HFFc6 (cell line): Measurements from ENCODE around the gene SRR. TPM values are rescaled to one million over a fixed set of nuclear protein-coding genes. Genes with fewer than 3 reads are reported as not detected.

Experiments
- DNase-seq: peaks from one replicate; pipeline ENCODE4 v3.0.0-alpha.2; 2018
- H3K27ac Mint-ChIP-seq: 2 replicates; pipeline ENCODE4 v1.8.0; 2020; ENCODE audit warnings: mild to moderate bottlenecking, mixed read lengths
- H3K27me3 Mint-ChIP-seq: 2 replicates; pipeline ENCODE4 v1.8.0; 2021; ENCODE audit warnings: mild to moderate bottlenecking, moderate library complexity, mixed read lengths; ENCODE audit not compliant: insufficient read depth
- H3K36me3 Mint-ChIP-seq: 2 replicates; pipeline ENCODE4 v1.8.0; 2021; ENCODE audit warnings: low read depth, mixed read lengths
- H3K4me1 Mint-ChIP-seq: 2 replicates; pipeline ENCODE4 v1.8.0; 2020; ENCODE audit warnings: low read depth, mixed read lengths
- H3K4me3 Mint-ChIP-seq: 2 replicates; pipeline ENCODE4 v1.8.0; 2020; ENCODE audit warnings: mild to moderate bottlenecking, moderate library complexity, mixed read lengths
- H3K9me3 Mint-ChIP-seq: 2 replicates; pipeline ENCODE4 v1.8.0; 2020; ENCODE audit warnings: mild to moderate bottlenecking, mixed read lengths
- CTCF ChIP-seq: fragments of 200-600 bp; sonication (generic); IDR thresholded peaks from 2 replicates; pipeline ENCODE4 v1.5.0; 2021; ENCODE audit warnings: antibody characterized with exemption, mild to moderate bottlenecking
- total RNA-seq, 6 experiments: library from RNA; stranded (reverse); fragmentation: NEBNext Ultra II Directional; extraction: Animal tissue kit (Norgen Biotek cat#: 25700); gene quantifications; 2 replicates in 1 of 6; 3 replicates in 5 of 6; pipeline ENCODE4 v1.2.3, GENCODE V29; 2021

SRR gene
- total RNA-seq, 6 experiments from 2014 or later, result 18.5 to 29.7 (median 21.8) TPM

DNA sequence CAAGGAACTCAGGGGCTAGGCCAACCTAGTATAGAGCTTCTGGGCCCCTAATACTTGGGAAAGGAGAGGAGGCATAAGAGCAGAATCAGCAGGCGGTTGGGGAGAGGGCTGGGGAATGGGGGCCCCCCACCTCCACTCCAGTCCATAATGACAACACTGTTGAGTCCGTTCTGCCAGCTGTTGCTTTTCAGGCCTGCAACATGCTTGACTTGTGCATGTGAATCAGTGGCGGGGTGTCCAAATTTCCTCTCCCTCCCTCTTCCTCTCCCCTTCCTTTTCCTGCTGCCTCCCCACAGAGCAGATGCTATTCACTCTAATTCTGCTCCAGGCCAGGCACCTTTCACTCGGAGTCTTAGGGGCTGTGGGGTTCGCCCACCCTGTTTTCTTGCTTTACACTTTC, 65.3 kb downstream of the SRR start:
- no peak for TF ChIP-seq CTCF
- H3K27ac Mint-ChIP-seq, result no peak overlapping the region
- H3K4me3 Mint-ChIP-seq, result no peak overlapping the region
- H3K27me3 Mint-ChIP-seq, result no peaks in the 10 kb centered on the region; the same call in 1 of the 2 replicates
- H3K36me3 Mint-ChIP-seq, result 0 out of 2 replicates have a peak, but pooled peaks cover 4% of the 10 kb centered on the region
- H3K4me1 Mint-ChIP-seq, result no peaks in the 10 kb centered on the region
- no peaks in the 10 kb centered on the region for H3K9me3 Mint-ChIP-seq
- DNase-seq, result no peak

- no peaks in the 10 kb centered on the region for H3K9me3 Mint-ChIP-seq
- TF ChIP-seq CTCF, result no peak
- no peaks in the 10 kb centered on the region for H3K4me1 Mint-ChIP-seq
- no peak for DNase-seq
- no peaks in the 10 kb centered on the region; the same call in 1 of the 2 replicates for H3K27me3 Mint-ChIP-seq
- H3K27ac Mint-ChIP-seq, result no peak overlapping the region
- no peak overlapping the region for H3K4me3 Mint-ChIP-seq
- H3K36me3 Mint-ChIP-seq, result 0 out of 2 replicates have a peak, but pooled peaks cover 4% of the 10 kb centered on the region
These were observed 65.9 kb downstream of the SRR start for GRCh38 chr17:2369551-2370210.

- 0 out of 2 replicates have a peak, but pooled peaks cover 4% of the 10 kb centered on the region for H3K36me3 Mint-ChIP-seq
- H3K4me3 Mint-ChIP-seq, result no peak overlapping the region
- H3K9me3 Mint-ChIP-seq, result no peaks in the 10 kb centered on the region
- TF ChIP-seq CTCF, result no peak
- H3K4me1 Mint-ChIP-seq, result no peaks in the 10 kb centered on the region
- H3K27me3 Mint-ChIP-seq, result no peaks in the 10 kb centered on the region; the same call in 1 of the 2 replicates
- no peak overlapping the region for H3K27ac Mint-ChIP-seq
- no peak for DNase-seq
These were observed 66.5 kb downstream of the SRR start for GRCh38 chr17:2370211-2370589.

DNA sequence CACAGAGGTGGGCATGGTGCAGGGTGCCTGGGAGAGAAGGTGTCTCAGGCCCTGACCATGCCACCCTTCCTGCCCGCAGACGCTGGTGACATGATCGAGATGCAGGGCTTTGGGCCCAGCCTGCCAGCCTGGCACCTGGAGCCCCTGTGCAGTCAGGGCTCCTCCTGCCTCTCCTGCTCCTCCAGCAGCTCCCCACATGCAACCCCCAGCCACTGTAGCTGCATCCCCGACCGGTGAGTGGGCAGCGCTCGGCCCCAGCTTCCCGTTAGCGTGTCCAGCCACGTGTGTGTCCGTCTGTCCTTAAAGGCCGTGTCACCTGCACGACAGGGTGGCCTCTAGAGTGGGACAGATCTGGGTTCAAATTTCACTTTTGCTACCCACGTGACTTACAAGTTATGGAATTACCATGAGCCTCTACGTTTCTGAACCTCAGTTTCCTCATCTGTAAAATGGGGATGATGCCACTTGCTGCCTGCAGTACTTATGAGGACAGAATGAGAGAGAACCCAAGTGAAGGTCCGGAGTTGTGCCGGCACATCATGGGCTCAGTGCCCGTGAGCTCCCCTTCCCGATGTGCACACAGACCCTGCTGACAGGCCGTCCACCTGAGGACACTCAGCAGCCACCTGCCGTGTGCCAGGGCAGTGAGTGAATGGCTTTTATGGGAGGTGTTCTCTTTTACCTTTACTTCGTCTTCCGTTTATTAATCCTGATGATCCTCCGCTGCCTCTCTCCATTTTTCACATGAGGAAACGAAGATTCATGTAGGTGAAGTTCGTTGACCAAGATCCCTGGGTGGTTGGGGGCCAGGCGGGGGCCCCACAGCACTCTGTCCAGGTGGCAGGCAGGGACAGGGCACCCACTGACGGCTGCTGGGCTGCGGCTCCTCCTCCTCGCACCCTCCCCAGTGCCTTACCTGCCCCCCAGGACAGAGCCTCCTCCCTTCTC, 67.7 kb downstream of the SRR start:
- Mint-ChIP-seq H3K9me3 (no peaks in the 10 kb centered on the region), H3K4me1 (no peaks in the 10 kb centered on the region), H3K27ac (no peak overlapping the region), H3K27me3 (no peaks in the 10 kb centered on the region; the same call in 1 of the 2 replicates), H3K36me3 (0 out of 2 replicates have a peak, but pooled peaks cover 4% of the 10 kb centered on the region), H3K4me3 (no peak overlapping the region)
- TF ChIP-seq CTCF, result no peak
- DNase-seq, result no peak

- Mint-ChIP-seq H3K9me3 (no peaks in the 10 kb centered on the region), H3K36me3 (0 out of 2 replicates have a peak, but pooled peaks cover 4% of the 10 kb centered on the region), H3K27me3 (peaks cover 2% of the 10 kb centered on the region; the same call in 1 of the 2 replicates), H3K4me1 (no peaks in the 10 kb centered on the region), H3K27ac (no peak overlapping the region), H3K4me3 (no peak overlapping the region)
- DNase-seq, result no peak
- TF ChIP-seq CTCF, result no peak
These were observed 68.4 kb downstream of the SRR start for GRCh38 chr17:2372180-2372579.
